NCI-H1105 treated with DMSO at 0.1 percent for 48 hours (cell line): ENCODE measurements around the gene WFS1.

Experiments
- DNase-seq: peaks from one replicate; lab custom pipeline; 2025; lab: John Stamatoyannopoulos, UW

Gene WFS1

GRCh38 chr4:6259886-6260285 is 9.8 kb upstream of the WFS1 start:
- DNase-seq, result no peak

DNA sequence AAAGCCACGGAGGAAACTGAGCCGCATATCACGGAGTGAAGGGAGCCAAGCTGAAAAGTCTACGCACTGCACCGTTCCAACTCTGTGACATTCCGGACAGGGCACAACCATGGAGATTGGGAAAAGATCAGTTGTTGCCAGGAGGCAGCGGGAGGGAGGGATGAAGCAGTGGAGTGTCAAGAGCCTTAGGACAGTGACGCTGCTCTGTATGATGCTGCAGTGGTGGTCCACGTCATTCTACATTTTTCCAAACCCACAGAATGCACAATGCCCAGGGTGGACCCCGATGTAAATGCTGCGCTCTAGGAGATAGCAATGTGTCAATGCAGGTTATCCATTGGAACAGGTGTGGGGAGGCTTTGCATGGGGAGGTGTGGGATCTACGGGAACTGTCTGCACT is 7.5 kb upstream of the WFS1 start:
- DNase-seq, result no peak

- DNase-seq, result no peak
Measured at GRCh38 chr4:6262847-6263487, 6.7 kb upstream of the WFS1 start.

GRCh38 chr4:6263526-6264224 is 6.0 kb upstream of the WFS1 start:
- no peak for DNase-seq

GRCh38 chr4:6264225-6264540 is 5.5 kb upstream of the WFS1 start:
- no peak for DNase-seq

GRCh38 chr4:6265546-6265945 is 4.1 kb upstream of the WFS1 start:
- no peak for DNase-seq

DNA sequence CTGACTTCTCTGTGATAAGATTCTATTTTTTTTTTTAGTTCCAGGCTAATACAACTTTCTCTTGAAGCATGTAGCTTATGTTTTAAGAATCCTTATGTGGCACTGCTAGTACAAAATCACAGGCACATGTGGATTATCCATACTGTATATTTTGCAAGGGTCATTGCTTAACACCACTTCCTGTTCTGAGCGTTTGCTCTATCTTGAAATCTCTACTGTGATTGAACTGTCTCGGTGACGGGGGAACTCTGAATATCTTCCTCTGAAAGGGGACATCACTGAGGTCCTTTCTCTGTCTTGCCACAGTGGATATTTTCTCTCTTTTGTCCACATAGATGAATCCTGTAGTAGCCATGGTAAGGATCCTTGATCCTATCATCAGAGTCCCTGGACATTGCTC is 2.1 kb upstream of the WFS1 start:
- DNase-seq, result no peak

DNA sequence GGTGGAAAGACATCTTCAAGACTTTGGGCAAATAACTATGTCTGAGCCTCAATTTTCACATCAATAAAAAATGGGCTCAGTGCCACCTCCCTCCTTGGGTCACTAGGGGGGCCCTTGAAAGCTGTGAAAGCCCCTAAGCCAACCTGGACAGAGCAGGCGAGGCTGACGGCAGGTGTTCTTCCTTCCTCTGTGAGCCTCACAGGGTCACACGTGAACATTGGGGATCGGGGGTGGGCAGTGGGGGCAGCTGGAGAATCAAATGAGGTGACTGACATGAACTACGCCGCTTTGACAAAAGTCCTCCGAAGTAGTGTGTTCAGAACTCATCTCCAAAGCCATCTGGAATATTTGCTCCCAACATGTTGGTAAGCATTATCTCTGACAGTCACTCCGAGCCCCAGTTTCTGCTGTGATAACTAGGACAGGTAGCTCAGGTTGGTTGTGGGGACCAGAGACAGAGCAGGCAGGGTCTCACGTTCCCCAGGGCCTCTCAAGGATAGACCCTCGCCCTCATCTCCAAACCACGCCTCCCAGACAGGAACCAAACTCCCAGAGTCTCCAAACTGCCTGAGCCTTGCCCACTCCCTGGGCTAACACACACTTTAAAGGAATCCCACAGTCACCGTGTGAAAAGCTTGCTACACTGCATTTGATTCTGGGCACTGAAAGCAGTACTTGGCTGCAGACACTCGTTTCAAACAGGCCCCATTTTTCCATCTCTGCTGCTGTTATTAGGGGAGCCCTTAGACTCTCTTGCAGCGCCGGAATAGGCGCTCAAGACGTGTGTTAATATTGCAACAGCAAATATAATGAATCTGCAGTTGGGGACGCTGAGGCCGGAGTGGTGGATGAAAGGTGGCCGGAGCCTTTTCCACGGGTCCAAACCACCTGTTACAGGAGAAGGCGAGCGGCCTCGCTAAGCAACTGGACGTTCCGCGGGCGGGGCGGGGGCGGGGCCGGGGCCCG is 717 bp upstream of the WFS1 start:
- DNase-seq, result no peak

DNA sequence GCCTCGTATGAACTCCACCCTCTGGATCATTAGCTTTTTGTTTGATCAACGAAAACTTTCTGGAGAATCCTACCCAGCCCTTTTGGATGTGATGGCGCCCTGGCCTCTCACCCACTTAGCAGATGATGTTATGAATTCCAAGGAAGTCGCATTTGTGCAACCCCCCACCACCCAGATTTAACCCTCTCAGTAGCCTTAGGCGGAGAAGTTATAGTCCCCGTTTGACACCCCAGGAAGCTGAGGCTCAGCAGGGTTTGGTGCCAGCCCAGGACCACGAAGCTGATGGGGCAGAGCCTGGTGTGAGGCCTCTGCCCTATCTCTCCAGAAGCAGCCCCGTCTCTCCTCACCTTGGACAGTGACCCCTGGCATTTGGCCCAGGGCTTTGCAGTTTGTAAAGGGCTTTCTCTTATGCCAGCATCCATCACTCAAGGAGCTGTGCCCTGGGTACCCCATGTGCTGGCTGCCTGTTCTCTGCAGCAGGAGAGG is 1.0 kb downstream of the WFS1 start:
- DNase-seq, result no peak

- no peak for DNase-seq
Measured at GRCh38 chr4:6271206-6271605, 1.6 kb downstream of the WFS1 start.

GRCh38 chr4:6271701-6272465 is 2.2 kb downstream of the WFS1 start:
- DNase-seq, result no peak

GRCh38 chr4:6272863-6273660 is 3.4 kb downstream of the WFS1 start:
- DNase-seq, result no peak

DNA sequence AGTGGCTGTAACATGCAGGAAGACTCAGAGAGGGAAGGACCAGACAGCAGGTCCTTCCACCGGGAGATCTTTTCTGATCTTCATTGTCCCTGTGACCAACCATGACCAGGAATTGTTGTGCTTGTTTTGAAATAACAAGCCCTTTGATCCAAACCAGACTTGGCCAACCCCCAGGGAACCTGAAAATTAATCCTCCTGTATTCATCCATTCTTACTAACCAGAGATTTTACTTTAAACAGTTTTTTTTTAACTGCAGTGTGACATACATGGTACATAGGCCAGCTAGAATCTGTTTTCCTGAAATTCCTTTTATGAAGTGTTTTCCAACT is 4.0 kb downstream of the WFS1 start:
- DNase-seq, result no peak

DNA sequence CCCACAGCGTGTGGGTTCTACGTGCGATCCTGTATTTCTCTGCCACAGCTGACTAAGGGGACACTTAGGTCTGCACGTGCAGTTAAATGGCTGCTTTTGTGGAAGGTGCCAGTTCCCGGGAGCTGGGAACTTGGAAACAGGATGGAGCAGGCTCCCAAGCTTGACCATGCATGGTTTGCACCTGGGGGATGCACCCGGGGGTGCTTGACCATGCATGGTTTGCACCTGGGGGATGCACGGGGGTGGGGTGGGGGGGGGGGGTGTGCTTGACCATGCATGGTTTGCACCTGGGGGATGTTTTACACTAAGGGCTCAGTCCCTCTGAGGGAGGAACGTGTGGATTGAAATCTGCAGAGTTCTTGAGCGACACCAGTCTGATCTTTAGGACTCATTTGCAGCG is 5.7 kb downstream of the WFS1 start:
- DNase-seq, result no peak

- DNase-seq, result no peak
Measured at GRCh38 chr4:6275898-6276806, 6.5 kb downstream of the WFS1 start.

GRCh38 chr4:6277139-6277802 is 7.6 kb downstream of the WFS1 start:
- DNase-seq, result no peak

DNA sequence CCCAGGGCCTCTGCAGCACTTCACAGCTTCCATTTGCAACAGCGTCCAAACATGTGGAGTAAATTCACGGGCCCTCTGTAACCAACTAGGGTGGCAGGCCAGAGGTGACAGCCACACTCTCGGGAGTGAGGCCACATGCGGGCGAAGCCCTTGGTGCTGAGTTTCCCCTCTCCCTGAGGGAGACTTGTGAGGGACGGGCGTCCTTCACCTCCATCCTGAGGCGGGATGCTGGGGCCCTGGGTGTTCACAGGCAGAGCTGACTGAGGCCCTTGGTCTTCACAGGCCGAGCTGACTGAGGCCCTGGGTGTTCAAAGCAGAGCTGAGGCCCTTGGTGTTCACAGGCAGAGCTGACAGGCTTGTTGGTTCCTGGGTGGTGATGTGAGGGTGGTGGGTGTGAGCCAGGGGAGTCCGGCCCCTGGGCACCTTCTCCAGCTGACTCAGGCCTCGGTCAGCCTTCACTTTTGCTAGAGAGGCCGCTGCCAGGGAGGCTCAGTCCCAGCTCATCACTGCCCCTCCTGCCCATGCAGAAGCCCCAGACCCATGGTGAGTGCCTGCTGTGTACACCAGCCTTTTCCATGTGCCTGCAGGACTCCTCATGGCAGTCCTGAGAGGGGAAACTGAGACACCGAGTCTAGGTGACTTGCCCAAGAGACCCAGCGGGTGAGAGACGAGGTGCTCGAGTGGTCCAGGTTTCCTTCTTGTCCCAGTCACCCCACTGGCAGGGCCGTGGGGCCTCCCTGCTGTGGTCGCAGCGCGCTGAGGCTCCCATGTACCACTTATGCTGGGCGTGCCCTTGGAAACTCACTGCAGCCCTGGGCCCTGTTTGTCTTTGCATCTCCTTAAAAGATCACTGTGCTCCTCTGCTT is 8.5 kb downstream of the WFS1 start:
- no peak for DNase-seq

- DNase-seq, result no peak
Measured at GRCh38 chr4:6278801-6279197, 9.1 kb downstream of the WFS1 start.
